Psoas muscle (tissue), 8 donors: ENCODE results near the gene PPP1R37. TPM values are rescaled to one million over a fixed set of nuclear protein-coding genes. Genes with fewer than 3 reads are reported as not detected.

Source experiments
- ATAC-seq, 4 donors: fragments of 200-7000 bp; cut with Tn5 transposase; one replicate each; pipeline ENCODE4 v1.9.1; 2020; ENCODE audit warnings: moderate library complexity in 3 of 4, mild to moderate bottlenecking in 2 of 4
- DNase-seq, 2 donors: peaks; one replicate each; pipeline ENCODE4 v3.0.0-alpha.2; 2020
- H3K27ac ChIP-seq: fragments of 200-600 bp; one replicate; pipeline ENCODE4 v1.8.0; 2022
- H3K27me3 ChIP-seq, 3 donors: fragments of 200-600 bp in 1 of 3; one replicate each; pipeline versions ENCODE4 v1.6.1 to v1.8.0; 2013 to 2022; ENCODE audit warnings: low read length in 2 of 3, mild to moderate bottlenecking in 2 of 3, moderate library complexity in 1 of 3; ENCODE audit not compliant: insufficient read depth in 3 of 3
- H3K36me3 ChIP-seq, 2 donors: fragments of 200-600 bp in 1 of 2; one replicate each; pipeline versions ENCODE4 v1.6.1 to v1.8.0; 2013 to 2022; ENCODE audit warnings: low read depth in 1 of 2, mild to moderate bottlenecking in 1 of 2, moderate library complexity in 1 of 2; ENCODE audit not compliant: insufficient read depth in 1 of 2
- H3K4me1 ChIP-seq: fragments of 200-600 bp; one replicate; pipeline ENCODE4 v1.8.0; 2022
- H3K4me3 ChIP-seq: fragments of 200-600 bp; one replicate; pipeline ENCODE4 v1.8.0; 2022; ENCODE audit warnings: mild to moderate bottlenecking
- H3K9me3 ChIP-seq: fragments of 200-600 bp; one replicate; pipeline ENCODE4 v1.8.0; 2022
- WGBS, 3 donors: extraction: QIAGEN DNeasy Blood & Tissue Kit; methylation state at CpG; one replicate each; pipeline versions ENCODE4 v1.1.6 to v1.1.7; 2013; 5-methylcytosine and 5-hydroxymethylcytosine counted together
- intact Hi-C, 2 donors: fragments of 100-400 bp; cut with DNase I; formaldehyde crosslinking; loops; one replicate each; pipeline versions ENCODE4 v1.11.0 to v1.14.2; 2022
- polyA plus RNA-seq, 3 donors: library from polyadenylated mRNA; stranded (reverse); fragments of 200-250 nt; gene quantifications; one replicate each; pipeline ENCODE4 v1.2.3, GENCODE V29; 2013
- total RNA-seq, 4 donors: library from RNA; stranded (reverse); fragmentation: NEBNext Ultra II Directional in 2 of 4; extraction: Animal tissue kit (Norgen Biotek cat#: 25700) in 2 of 4; gene quantifications; one replicate each; pipeline versions ENCODE4 v1.2.1 to v1.2.4, GENCODE V29; 2021 to 2023
- TF ChIP-seq, protein P1 (sequence below): fragments of 200-600 bp; IDR thresholded peaks from one replicate; pipeline ENCODE4 v1.8.0; 2022; ENCODE audit warnings: antibody characterized with exemption
- donor health status: healthy with polysubstance abuse.
- donor health status: DM: no; HTN: no; CAD: no; lungs with moderate emphysema.
- donor health status: Bipolar disorder and iron deficiency.
- donor health status: healthy.
- donor health status: DM: yes; HTN: yes; CAD: no.
- donor health status: DM: no; HTN: no; CAD: no.
- donor health status: DM: no; HTN: no; CAD: no.
- donor health status: DM: yes; HTN: yes; CAD: no.

The PPP1R37 gene
- total and polyA plus RNA-seq, 7 donors = 25.5 to 39.5 (median 29.3) TPM

DNA sequence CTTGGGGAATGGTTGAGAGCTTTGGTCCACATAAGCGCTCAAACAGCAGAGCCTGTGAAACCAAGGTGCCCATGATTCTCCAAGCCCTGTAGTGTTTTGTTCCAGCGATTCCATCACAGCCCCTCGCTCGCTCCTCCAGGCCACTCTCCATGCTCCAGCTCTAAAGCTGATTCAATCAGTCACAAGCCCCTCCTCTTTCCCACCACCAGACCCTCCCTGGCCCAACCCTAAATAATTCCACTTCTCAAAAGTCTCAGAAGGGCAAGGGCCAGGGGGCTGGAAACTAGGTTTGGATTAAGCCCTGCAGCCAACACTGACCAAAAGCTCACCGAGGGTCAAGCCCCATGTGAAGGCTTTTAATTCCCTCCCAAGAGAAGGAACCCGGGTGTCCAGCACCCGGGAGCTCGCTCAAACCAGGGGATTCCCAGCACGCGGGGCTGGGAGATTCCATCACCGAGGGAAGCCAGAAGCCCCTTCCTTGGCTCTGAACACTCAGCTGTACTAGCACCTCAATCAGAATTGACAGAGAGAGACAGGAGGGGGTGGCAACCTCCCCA lies 18.2 kb upstream of the PPP1R37 start:
- intact Hi-C loops = no loop called here
- H3K9me3 ChIP-seq = no peaks in the 10 kb centered on the region
- peaks cover 0 to 26% of the 10 kb centered on the region in 2 donors for H3K36me3 ChIP-seq
- no peaks in the 10 kb centered on the region for H3K27me3 ChIP-seq
- H3K4me1 ChIP-seq = peaks cover 12% of the 10 kb centered on the region
- DNase-seq = no peak
- TF ChIP-seq, protein P1, sequence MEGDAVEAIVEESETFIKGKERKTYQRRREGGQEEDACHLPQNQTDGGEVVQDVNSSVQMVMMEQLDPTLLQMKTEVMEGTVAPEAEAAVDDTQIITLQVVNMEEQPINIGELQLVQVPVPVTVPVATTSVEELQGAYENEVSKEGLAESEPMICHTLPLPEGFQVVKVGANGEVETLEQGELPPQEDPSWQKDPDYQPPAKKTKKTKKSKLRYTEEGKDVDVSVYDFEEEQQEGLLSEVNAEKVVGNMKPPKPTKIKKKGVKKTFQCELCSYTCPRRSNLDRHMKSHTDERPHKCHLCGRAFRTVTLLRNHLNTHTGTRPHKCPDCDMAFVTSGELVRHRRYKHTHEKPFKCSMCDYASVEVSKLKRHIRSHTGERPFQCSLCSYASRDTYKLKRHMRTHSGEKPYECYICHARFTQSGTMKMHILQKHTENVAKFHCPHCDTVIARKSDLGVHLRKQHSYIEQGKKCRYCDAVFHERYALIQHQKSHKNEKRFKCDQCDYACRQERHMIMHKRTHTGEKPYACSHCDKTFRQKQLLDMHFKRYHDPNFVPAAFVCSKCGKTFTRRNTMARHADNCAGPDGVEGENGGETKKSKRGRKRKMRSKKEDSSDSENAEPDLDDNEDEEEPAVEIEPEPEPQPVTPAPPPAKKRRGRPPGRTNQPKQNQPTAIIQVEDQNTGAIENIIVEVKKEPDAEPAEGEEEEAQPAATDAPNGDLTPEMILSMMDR = no peak
- no peak overlapping the region for H3K27ac ChIP-seq
- peak overlapping the region; percentile 67 for H3K4me3 ChIP-seq
- ATAC-seq = no peak
- 53 to 59% (median 54%) methylated on average over 11 of the region's 11 CpGs for WGBS, 3 donors

DNA sequence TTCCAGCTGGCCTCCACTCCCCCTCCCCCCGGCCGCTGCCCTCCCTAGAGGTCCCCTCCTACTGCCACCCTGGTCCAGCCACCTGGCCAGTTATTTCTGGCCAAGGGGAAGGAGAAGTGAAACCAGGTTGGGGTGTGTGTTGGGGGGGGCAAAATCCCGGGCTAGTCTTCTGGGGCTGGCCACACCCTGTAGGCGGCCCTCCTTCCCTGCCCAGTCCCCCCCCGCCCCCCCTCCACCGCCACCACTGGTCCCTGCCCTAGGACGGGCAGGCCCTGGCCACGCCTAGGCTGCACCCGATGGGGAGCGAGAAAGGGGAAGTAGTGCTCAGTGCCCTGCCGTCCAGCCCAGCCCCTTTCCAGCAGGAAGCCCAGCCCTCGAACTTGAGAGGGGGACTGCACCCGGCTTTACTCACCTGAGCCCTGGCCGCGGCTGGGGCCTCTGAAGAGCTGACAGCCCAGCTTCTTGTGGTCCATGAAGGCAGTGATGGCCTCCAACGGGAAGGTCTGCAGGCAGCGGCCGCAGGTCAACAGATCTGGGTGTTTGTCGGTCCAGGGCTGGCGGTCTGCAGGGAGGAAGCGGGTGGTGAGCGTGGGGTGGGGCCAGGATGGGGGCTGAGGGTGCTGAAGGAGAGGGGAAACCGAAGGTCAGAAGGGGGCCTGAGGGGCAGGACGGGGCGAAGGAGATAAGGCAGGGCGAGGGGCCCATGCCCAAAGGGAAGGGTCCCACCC lies 17.5 kb upstream of the PPP1R37 start:
- intact Hi-C loops = no loop called here
- peak overlapping the region; percentile 41 for H3K27ac ChIP-seq

DNA sequence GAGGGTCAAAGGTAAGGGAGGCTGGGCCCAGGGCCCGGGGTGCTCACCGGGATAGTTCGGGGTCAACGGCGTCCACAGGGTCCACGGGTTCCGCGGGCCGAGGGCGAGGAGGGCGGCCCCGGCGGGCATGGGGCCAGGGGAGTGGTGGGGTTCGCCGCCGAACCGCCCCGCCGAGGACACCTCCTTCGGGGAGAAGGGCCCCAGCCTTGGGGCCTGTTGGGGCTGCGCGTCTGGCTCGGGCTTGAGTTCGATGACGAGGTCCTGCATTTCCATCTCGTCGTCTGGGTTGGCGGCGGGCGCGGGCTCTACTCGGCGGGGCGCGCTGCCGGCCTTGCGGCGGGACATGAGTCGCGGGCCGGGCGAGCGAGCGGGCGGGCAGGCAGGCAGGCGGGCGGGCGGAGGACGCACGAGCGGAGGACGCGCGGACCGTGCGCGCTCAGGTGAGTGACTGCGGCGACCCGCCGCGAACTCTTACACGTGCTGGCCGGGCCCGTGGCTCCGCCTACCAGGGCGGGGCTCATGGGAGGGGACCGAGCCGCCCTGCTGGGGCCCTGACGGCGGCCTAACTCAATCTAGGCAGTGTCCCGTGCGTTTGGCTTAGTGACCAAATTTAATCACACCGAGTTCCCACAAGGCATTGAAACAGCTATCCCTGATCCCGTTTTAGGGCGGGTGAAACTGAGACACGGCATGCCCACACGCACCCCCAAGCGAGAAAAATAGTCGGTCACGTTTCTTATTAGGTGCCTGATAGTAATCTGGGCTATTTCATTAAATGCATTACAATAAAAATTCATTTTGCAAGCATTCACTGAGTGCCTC lies 16.7 kb upstream of the PPP1R37 start, which contains the start of gene ZNF296:
ZNF296 (minus strand) TSS at position 450 of the 822 bp plus-strand sequence; CDS start at position 345, 105 bp downstream.
- DNase-seq = peak; percentile 77 to 88
- Histone ChIP-seq H3K36me3 (peaks cover 0 to 18% of the 10 kb centered on the region in 2 donors), H3K27me3 (no peaks in the 10 kb centered on the region), H3K9me3 (no peaks in the 10 kb centered on the region), H3K4me3 (peak within 1 kb of the TSS; percentile 67), H3K27ac (peak within 1 kb of the TSS; percentile 41), H3K4me1 (peaks cover 24% of the 10 kb centered on the region)
- intact Hi-C loops = no loop called here
- 2 to 4% (median 3%) methylated on average over 37 to 81 of the region's 81 CpGs for WGBS, 3 donors
- ATAC-seq = peak; percentile 62 to 78 (median 72)
- TF ChIP-seq, protein P1 = no peak

More for the DNA sequence above, 17.5 kb upstream of the PPP1R37 start:
- DNase-seq (peak; percentile 73 to 84), ATAC-seq (peak in 3 of 4 donors; percentile 17 to 23 (median 21))
- no peaks in the 10 kb centered on the region for H3K9me3 ChIP-seq
- peaks cover 0 to 20% of the 10 kb centered on the region in 2 donors for H3K36me3 ChIP-seq
- WGBS, 3 donors = 20 to 27% (median 24%) methylated on average over 18 to 26 of the region's 26 CpGs
- H3K4me3 ChIP-seq = peak overlapping the region; percentile 67
- TF ChIP-seq, protein P1 = no peak
- H3K4me1 ChIP-seq = peaks cover 18% of the 10 kb centered on the region
- H3K27me3 ChIP-seq = no peaks in the 10 kb centered on the region

DNA sequence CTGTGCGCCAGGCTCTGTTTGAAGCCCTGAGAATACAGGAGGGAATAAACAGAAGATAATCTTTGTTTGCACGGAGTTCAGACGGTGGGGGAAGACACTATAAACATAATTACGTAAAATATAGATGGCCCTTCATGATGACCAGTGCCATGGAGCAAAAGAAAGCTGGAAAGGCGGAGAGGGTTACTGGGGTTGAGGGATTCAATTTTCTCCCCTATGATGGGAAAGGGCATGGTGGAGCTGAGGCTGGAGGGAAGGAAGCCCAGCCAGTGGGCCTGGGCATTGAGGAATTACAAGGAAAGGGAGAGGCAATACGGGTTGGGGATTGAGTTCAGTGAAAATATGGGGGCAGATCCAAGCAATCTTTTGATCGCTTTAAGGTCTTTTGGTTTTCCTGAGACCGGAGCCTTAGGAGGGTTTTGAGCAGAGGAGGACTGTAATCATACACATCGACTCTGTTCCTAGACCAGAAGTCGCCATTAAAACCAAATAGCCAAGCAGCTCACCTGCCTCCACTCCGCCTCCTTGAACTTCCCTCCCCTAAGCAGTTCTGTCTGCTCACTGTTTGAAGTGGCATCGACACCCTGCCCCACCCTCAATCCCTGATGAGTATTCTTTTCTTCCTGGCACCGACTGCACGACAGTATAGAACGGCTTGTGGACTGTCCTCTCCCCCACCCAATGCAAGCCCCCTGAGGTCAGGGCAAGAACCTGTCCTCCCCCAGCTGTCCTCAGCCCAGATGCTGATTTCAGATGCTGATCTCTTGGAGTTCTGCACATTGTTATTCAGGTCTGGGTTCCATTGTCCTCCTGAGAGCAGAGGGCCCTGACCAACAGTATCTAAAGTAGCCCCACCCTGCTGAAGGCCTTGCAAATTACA lies 15.9 kb upstream of the PPP1R37 start:
- no peaks in the 10 kb centered on the region for H3K27me3 ChIP-seq
- ATAC-seq (no peak), DNase-seq (no peak)
- H3K4me1 ChIP-seq = peaks cover 24% of the 10 kb centered on the region
- TF ChIP-seq, protein P1 = no peak
- peak overlapping the region; percentile 41 for H3K27ac ChIP-seq
- H3K9me3 ChIP-seq = no peaks in the 10 kb centered on the region
- intact Hi-C loops = no loop called here
- 82 to 85% (median 84%) methylated on average over 15 of the region's 15 CpGs for WGBS, 3 donors
- peak overlapping the region; percentile 67 for H3K4me3 ChIP-seq
- peaks cover 0 to 18% of the 10 kb centered on the region in 2 donors for H3K36me3 ChIP-seq
